Endothelial cell of umbilical vein (primary cell): ENCODE measurements around the gene ARGLU1. TPM values are rescaled to one million over a fixed set of nuclear protein-coding genes. Genes with fewer than 3 reads are reported as not detected.

ENCODE experiments used
- BruUV-seq: library from RNA; stranded (reverse); fragments of 400-500 nt; replicated peaks from 2 replicates; lab custom pipeline; 2021; lab: Mats Ljungman, UMichigan
- CTCF ChIA-PET: fragments of 300-600, 350-600 bp; sonication (Branson Sonifier 250); formaldehyde crosslinking; loops from one replicate; lab custom pipeline; 2021; ENCODE audit warnings: antibody characterized with exemption, inconsistent platforms; lab: Charles Lee
- POLR2A ChIA-PET: fragments of 300-600, 350-600 bp; sonication (Branson Sonifier 250); formaldehyde crosslinking; loops from one replicate; lab custom pipeline; 2021; ENCODE audit warnings: antibody characterized with exemption, inconsistent platforms; lab: Charles Lee
- DNase-seq: peaks from one replicate; pipeline ENCODE4 v3.0.0-alpha.2; 2011; ENCODE audit warnings: low read depth, low spot score
- FAIRE-seq: peaks from 2 replicates; lab custom pipeline; 2011; peaks lifted over from hg19 to GRCh38; lab: Jason Lieb, UNC
- H2AFZ ChIP-seq: 2 replicates; pipeline ENCODE4 v1.6.0; 2012; ENCODE audit warnings: low read depth, low read length, control low read depth, inconsistent platforms
- H3K27ac ChIP-seq: 2 replicates; pipeline ENCODE4 v1.5.1; 2011; ENCODE audit warnings: low read depth, mild to moderate bottlenecking, control low read depth, low read length, moderate library complexity; ENCODE audit not compliant: insufficient read depth
- H3K27me3 ChIP-seq, 2 experiments: 2 replicates each; pipeline versions ENCODE4 v1.6.0 to v1.6.1; 2011; ENCODE audit warnings: low read length in 2 of 2, mixed read lengths in 1 of 2; ENCODE audit not compliant: control insufficient read depth in 2 of 2, insufficient read depth in 2 of 2
- H3K36me3 ChIP-seq, 2 experiments: 2 replicates in 1 of 2; 3 replicates in 1 of 2; pipeline ENCODE4 v1.5.1; 2011; ENCODE audit warnings: low read length in 2 of 2, mild to moderate bottlenecking in 1 of 2, moderate library complexity in 1 of 2; ENCODE audit not compliant: control insufficient read depth in 2 of 2, insufficient read depth in 2 of 2; ENCODE audit errors: extremely low read depth in 1 of 2
- H3K4me1 ChIP-seq: 3 replicates; pipeline ENCODE4 v1.5.1; 2011; ENCODE audit warnings: mild to moderate bottlenecking, low read length; ENCODE audit not compliant: control insufficient read depth, insufficient read depth; ENCODE audit errors: extremely low read depth
- H3K4me2 ChIP-seq: 2 replicates; pipeline ENCODE4 v1.6.1; 2011; ENCODE audit warnings: low read length, control low read depth, mixed read lengths; ENCODE audit not compliant: insufficient read depth
- H3K4me3 ChIP-seq, 3 experiments: fragments of 200-600 bp in 1 of 3; sonication (generic), shearing (Covaris generic) in 1 of 3; replicated peaks in 1 of 3; 2 replicates each; pipeline ENCODE4 v1.5.1; 2011 to 2016; ENCODE audit warnings: control low read depth in 3 of 3, low read length in 3 of 3, mild to moderate bottlenecking in 2 of 3, inconsistent platforms in 1 of 3, low read depth in 1 of 3, moderate library complexity in 1 of 3; ENCODE audit not compliant: insufficient read depth in 1 of 3
- H3K79me2 ChIP-seq: 2 replicates; pipeline ENCODE4 v1.6.0; 2012; ENCODE audit warnings: low read length, inconsistent platforms; ENCODE audit not compliant: control insufficient read depth, insufficient read depth
- H3K9ac ChIP-seq: replicated peaks from 2 replicates; pipeline ENCODE3; 2011; ENCODE audit warnings: low read length, control low read depth; ENCODE audit not compliant: insufficient read depth; ENCODE audit errors: extremely low read depth
- H3K9me1 ChIP-seq: replicated peaks from 3 replicates; pipeline ENCODE4 v1.6.0; 2011; ENCODE audit warnings: mild to moderate bottlenecking, low read length; ENCODE audit not compliant: control insufficient read depth, insufficient read depth; ENCODE audit errors: extremely low read depth
- H3K9me3 ChIP-seq: replicated peaks from 2 replicates; pipeline ENCODE4 v1.5.1; 2012; ENCODE audit warnings: low read length, inconsistent platforms; ENCODE audit not compliant: control insufficient read depth, insufficient read depth
- H4K20me1 ChIP-seq: replicated peaks from 2 replicates; pipeline ENCODE3; 2011; ENCODE audit warnings: mild to moderate bottlenecking, low read length; ENCODE audit not compliant: control insufficient read depth, insufficient read depth; ENCODE audit errors: extremely low read depth
- EZH2 ChIP-seq: IDR thresholded peaks from 2 replicates; pipeline ENCODE4 v1.6.1; 2012; ENCODE audit warnings: borderline replicate concordance, low read depth, mild to moderate bottlenecking, moderate library complexity, low read length, inconsistent platforms; ENCODE audit not compliant: severe bottlenecking
- FOS ChIP-seq: IDR thresholded peaks from 2 replicates; pipeline ENCODE4 v1.6.1; 2011; ENCODE audit warnings: mild to moderate bottlenecking, low read length, moderate library complexity, borderline replicate concordance; ENCODE audit not compliant: insufficient read depth
- JUN ChIP-seq: IDR thresholded peaks from 2 replicates; pipeline ENCODE4 v1.6.1; 2011; ENCODE audit warnings: borderline replicate concordance, low read depth; ENCODE audit not compliant: insufficient read length, insufficient read depth
- dilution Hi-C: fragments of 300-500 bp; cut with MboI; formaldehyde crosslinking; loops from one replicate; pipeline ENCODE4 v1.15.0; 2019; ENCODE audit warnings: low sequenced_read_pairs; ENCODE audit not compliant: extremely low pct_ligation_motif_present
- intact Hi-C: fragments of 100-400 bp; cut with micrococcal nuclease; formaldehyde crosslinking; loops from one replicate; pipeline ENCODE4 v1.10.0; 2022
- polyA plus RNA-seq, 4 experiments: library from polyadenylated mRNA; depleted of rRNA in 3 of 4; stranded (reverse) in 3 of 4; unstranded in 1 of 4; fragments of >200 nt; gene quantifications; 2 replicates each; pipeline versions ENCODE4 v1.2.1 to v1.2.3, GENCODE V29; 2011 to 2012; ENCODE audit warnings: missing spikeins in 1 of 4
- total RNA-seq: library from RNA; stranded (reverse); gene quantifications from 2 replicates; pipeline ENCODE4 v1.2.3, GENCODE V29; 2021
- TF ChIP-seq, protein P1 (sequence below), 2 donors: IDR thresholded peaks; 1 replicate in 1 of 2; 2 replicates in 1 of 2; pipeline ENCODE4 v1.5.1; 2011; ENCODE audit warnings: low read length in 2 of 2, mild to moderate bottlenecking in 2 of 2, moderate library complexity in 2 of 2, control low read depth in 1 of 2, inconsistent platforms in 1 of 2, low read depth in 1 of 2; ENCODE audit not compliant: insufficient read depth in 1 of 2; ENCODE audit errors: extremely low read depth in 1 of 2

ARGLU1 gene
- total and polyA plus RNA-seq, 2 donors (not counting 3 experiments of a cell fraction or from before 2014, with no cell fraction given), result 44.4 to 111 TPM

DNA sequence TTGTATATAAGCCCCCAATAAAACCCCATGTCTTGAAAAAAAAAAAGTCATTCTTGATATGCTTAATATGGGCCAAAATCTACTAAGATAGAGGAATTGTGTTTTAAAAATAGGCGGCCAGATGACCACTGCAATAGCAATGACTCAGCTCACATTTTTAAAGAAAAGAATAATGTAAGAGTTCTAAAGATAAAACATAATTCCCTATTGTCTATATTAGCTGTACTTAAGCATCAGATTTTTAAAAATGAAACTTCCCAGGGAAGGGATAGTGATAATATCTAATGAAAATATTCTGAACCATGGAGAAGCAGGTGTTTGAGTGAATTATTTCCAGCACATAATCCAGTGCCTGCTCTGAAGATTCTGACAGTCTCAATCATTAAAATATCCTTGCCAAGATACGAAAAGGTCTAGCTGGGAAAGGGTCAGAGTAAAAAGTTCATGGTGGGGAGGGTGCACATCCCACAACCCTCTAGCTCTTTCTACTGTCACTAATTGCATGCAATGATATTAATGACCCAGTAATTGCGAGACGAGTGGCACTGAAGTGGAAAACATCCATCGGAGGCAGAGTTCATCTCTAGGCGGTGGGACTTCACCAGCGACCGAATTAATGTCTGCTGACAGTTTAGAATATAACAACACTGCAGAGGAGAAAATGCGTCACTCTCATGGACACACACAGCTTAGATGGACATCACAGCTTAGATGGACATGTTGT lies 64.0 kb downstream of the ARGLU1 start:
- Histone ChIP-seq H3K27ac (peak overlapping the region; percentile 42), H3K4me1 (peaks cover 14% of the 10 kb centered on the region), H4K20me1 (no peaks in the 10 kb centered on the region), H3K79me2 (peaks cover 6% of the 10 kb centered on the region), H3K9ac (no peak overlapping the region), H3K36me3 (peaks cover 7 to 9% of the 10 kb centered on the region in 2 experiments), H2AFZ (no peak overlapping the region), H3K27me3 (no peaks in the 10 kb centered on the region), H3K4me3 (no peak overlapping the region), H3K4me2 (peak overlapping the region; percentile 21), H3K9me3 (no peaks in the 10 kb centered on the region), H3K9me1 (no peaks in the 10 kb centered on the region)
- intact Hi-C loops (no loop called here), dilution Hi-C loops (no loop called here)
- FAIRE-seq, result no peak
- DNase-seq, result peak; percentile 65
- POLR2A ChIA-PET, result interaction anchor here (0.7 to 1.4 kb wide), 3 partner anchors 16 to 31 kb away, joined by 3 read pairs; no protein-coding TSS in a partner anchor
- CTCF ChIA-PET, result interaction anchor here (0.9 to 1.4 kb wide), 5 partner anchors 9 to 620 kb away, joined by 3 to 6 read pairs (median 3); partner anchors contain the start of gene EFNB2
- TF ChIP-seq FOS (peak; percentile 11), JUN (peak; percentile 27), EZH2 (no peak)
- BruUV-seq, result no TSS peak

DNA sequence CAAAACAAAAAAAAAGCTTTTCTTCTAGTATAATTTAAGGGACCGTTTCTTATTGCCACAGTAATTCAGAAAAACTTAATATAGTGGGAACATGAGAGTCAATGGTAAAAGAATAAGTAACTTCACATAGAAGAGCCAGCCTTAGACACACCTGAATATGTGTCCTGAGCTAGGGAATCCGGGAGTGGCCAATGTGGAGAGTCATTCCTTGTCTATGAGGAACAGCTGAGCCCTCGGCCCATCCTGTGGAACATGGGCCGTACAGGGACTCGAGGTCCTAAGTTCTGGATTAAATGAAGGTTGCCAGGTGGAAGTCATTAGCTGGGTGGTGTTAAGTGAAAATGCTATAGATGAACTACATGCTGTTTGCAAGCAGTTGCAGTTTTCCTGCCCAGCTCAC lies 64.7 kb downstream of the ARGLU1 start:
- Histone ChIP-seq H3K4me3 (no peak overlapping the region), H3K4me2 (peak overlapping the region; percentile 21), H3K36me3 (peaks cover 7 to 9% of the 10 kb centered on the region in 2 experiments), H3K9me3 (no peaks in the 10 kb centered on the region), H3K27me3 (no peaks in the 10 kb centered on the region), H2AFZ (no peak overlapping the region), H4K20me1 (no peaks in the 10 kb centered on the region), H3K27ac (peak overlapping the region; percentile 42), H3K79me2 (peaks cover 6% of the 10 kb centered on the region), H3K9me1 (no peaks in the 10 kb centered on the region), H3K9ac (no peak overlapping the region), H3K4me1 (peaks cover 14% of the 10 kb centered on the region)
- TF ChIP-seq, protein P1, sequence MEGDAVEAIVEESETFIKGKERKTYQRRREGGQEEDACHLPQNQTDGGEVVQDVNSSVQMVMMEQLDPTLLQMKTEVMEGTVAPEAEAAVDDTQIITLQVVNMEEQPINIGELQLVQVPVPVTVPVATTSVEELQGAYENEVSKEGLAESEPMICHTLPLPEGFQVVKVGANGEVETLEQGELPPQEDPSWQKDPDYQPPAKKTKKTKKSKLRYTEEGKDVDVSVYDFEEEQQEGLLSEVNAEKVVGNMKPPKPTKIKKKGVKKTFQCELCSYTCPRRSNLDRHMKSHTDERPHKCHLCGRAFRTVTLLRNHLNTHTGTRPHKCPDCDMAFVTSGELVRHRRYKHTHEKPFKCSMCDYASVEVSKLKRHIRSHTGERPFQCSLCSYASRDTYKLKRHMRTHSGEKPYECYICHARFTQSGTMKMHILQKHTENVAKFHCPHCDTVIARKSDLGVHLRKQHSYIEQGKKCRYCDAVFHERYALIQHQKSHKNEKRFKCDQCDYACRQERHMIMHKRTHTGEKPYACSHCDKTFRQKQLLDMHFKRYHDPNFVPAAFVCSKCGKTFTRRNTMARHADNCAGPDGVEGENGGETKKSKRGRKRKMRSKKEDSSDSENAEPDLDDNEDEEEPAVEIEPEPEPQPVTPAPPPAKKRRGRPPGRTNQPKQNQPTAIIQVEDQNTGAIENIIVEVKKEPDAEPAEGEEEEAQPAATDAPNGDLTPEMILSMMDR (IDR thresholded peaks at IDR 0.05; ENCODE audit: extremely low read depth in 1 of 2, insufficient read depth in 1 of 2, low read depth in 1 of 2, low read length in 2 of 2), result no peak
- intact Hi-C loops, result no loop called here
- DNase-seq (no peak), FAIRE-seq (no peak)
- dilution Hi-C loops, result no loop called here
- no TSS peak for BruUV-seq
- POLR2A ChIA-PET, result interaction anchor here (0.7 to 1.4 kb wide), 2 partner anchors 16 to 23 kb away, joined by 3 read pairs; no protein-coding TSS in a partner anchor
- CTCF ChIA-PET, result interaction anchor here (0.9 to 1.4 kb wide), 5 partner anchors 10 to 621 kb away, joined by 3 to 6 read pairs (median 3); partner anchors contain the start of gene EFNB2
